ENCODE results near the gene MAS1.

- TF ChIP-seq CTCF (IDR thresholded peaks at IDR 0.05; ENCODE audit: low read depth, low read length, missing input control) = no peak
- no peak for TF ChIP-seq RXRA (IDR thresholded peaks at IDR 0.05)
- no peak for TF ChIP-seq FOXA1 (IDR thresholded peaks at IDR 0.05)
Measured at GRCh38 chr6:159865226-159865920, 25.4 kb upstream of the MAS1 start.

Measured in liver (tissue), 3 donors.